ENCODE results near the gene MSRB1.
"Not testable (repeated sequence)": the region's sequence is repeated elsewhere in the genome, so short reads cannot be mapped to it uniquely, and the experiment has no call there.

MSRB1 gene

DNA sequence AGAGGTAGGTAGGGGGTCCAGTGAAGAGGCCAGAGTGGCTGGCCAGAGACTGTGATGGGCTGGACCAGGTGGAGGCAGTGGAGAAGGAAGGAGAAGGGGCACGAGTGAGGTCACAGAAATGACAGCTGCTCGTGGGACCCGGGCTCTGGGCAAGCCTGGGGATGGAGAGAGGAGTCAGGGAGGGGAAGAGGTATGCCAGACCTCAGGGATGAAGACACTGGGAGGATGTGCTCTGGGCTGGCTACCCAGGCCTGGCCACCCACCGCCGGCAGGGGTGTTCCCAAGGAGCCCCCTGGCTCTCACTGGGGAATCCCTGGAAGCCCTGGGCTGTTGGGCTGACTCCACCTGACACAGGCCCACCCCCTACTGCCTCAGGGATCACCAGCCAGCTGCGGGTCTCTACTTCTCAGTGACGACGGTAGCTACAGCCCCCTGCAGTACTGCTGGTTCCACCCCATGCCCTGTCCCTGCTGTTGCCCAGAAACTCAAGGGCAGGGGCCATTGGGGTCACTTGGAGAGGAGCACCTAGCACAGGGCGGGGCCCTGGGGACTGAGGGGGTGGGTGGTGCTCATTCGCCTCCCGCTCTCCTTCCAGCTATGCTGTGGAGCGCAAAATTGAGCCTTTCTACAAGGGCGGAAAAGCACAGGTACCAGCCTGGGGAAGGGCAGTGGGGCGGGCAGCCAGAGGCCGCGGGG, 30.6 kb upstream of the MSRB1 start:
- H3K36me3 Mint-ChIP-seq: peaks cover 47 to 63% of the 10 kb centered on the region in 2 donors
- H3K27me3 Mint-ChIP-seq: peaks cover 13 to 14% of the 10 kb centered on the region in 2 donors
- no peak for DNase-seq
- peak overlapping the region; percentile 29 to 100 for H3K4me3 Mint-ChIP-seq
- no peaks in the 10 kb centered on the region for H3K9me3 Mint-ChIP-seq
- no peak overlapping the region for H3K27ac Mint-ChIP-seq
- ATAC-seq (replicated peaks): no peak
- peaks cover 24 to 39% of the 10 kb centered on the region in 2 donors for H3K4me1 Mint-ChIP-seq

DNA sequence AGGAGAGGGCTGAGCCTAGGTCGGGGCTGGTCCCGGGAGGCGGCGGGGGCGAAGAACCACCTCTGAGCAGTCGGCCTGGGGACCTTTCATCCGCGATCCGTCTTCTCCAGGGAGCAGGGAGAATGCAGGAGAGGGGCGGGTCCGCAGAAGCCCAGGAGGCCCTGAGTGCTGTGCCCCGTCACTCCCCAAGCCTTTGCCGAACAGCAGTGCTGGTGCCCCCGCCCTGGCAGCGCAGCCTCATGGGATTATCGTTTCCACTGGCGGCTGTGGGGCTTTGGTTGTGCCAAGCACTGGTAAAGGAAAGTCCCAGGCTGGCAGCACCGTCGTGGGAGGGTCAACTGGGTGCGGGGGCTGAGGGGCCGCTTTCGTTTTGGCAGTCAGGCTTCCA, 29.5 kb upstream of the MSRB1 start:
- Mint-ChIP-seq H3K9me3 (no peaks in the 10 kb centered on the region), H3K4me3 (peak overlapping the region; percentile 98 to 100), H3K36me3 (peaks cover 39 to 57% of the 10 kb centered on the region in 2 donors), H3K4me1 (peaks cover 24 to 42% of the 10 kb centered on the region in 2 donors), H3K27ac (peak overlapping the region; percentile 98), H3K27me3 (peaks cover 6 to 10% of the 10 kb centered on the region in 2 donors)
- no peak for DNase-seq
- peak in 1 of 2 donors; percentile 10 for ATAC-seq (replicated peaks)

- Mint-ChIP-seq H3K27ac (peak within 1 kb of the TSS; percentile 98), H3K36me3 (peaks cover 36 to 56% of the 10 kb centered on the region in 2 donors), H3K9me3 (no peaks in the 10 kb centered on the region), H3K4me3 (peak within 1 kb of the TSS; percentile 98 to 100), H3K27me3 (peaks cover 4 to 8% of the 10 kb centered on the region in 2 donors), H3K4me1 (peaks cover 24 to 45% of the 10 kb centered on the region in 2 donors)
- DNase-seq: peak; percentile 94
- ATAC-seq (replicated peaks): peak; percentile 97 to 98
Measured at GRCh38 chr16:1971796-1972489, 28.9 kb upstream of the MSRB1 start, which contains the start of gene TBL3. Gene TBL3 (plus strand): TSS chr16:1972053. CDS start chr16:1972165, 112 bp downstream.

DNA sequence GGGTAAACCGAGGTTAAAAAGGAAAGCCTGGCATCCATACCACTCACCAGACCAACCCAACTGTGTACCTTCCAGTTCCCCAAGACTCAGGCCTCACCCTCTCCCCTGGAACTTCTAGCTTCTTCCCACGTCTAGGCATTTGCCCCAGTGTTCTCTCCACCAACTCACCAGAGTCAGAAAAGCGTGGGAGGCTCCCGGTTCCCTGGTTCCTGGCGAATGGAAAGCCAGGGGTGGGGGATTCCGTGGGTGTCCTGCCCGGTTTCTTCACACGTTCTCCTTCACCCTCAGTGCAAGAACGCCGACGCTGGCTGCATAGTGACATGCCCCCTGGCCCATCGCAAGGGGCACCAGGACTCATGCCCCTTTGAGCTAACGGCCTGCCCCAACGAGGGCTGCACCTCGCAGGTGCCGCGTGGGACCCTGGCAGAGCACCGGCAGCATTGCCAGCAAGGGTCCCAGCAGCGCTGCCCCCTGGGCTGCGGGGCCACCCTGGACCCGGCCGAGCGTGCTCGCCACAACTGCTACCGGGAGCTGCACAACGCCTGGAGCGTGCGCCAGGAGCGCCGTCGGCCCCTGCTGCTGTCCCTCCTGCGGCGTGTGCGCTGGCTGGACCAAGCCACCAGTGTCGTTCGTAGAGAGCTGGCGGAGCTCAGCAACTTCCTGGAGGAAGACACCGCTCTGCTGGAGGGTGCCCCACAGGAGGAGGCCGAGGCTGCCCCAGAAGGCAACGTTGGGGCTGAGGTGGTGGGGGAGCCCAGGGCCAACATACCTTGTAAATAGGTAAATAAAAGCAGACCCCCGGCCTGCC, 25.4 kb upstream of the MSRB1 start:
- Mint-ChIP-seq H3K36me3 (peaks cover 35 to 49% of the 10 kb centered on the region in 2 donors), H3K9me3 (no peaks in the 10 kb centered on the region), H3K27ac (no peak overlapping the region), H3K4me3 (no peak overlapping the region), H3K27me3 (peaks cover 0 to 4% of the 10 kb centered on the region in 2 donors), H3K4me1 (peaks cover 30 to 60% of the 10 kb centered on the region in 2 donors)
- ATAC-seq (replicated peaks) (no peak), DNase-seq (no peak)

- DNase-seq (no peak), ATAC-seq (replicated peaks) (no peak)
- no peaks in the 10 kb centered on the region for H3K9me3 Mint-ChIP-seq
- peaks cover 38 to 53% of the 10 kb centered on the region in 2 donors for H3K36me3 Mint-ChIP-seq
- peak within 1 kb of the TSS; percentile 96 for H3K4me3 Mint-ChIP-seq
- H3K27me3 Mint-ChIP-seq: no peaks in the 10 kb centered on the region
- peaks cover 32 to 61% of the 10 kb centered on the region in 2 donors for H3K4me1 Mint-ChIP-seq
- peak within 1 kb of the TSS; percentile 99 for H3K27ac Mint-ChIP-seq
Measured at GRCh38 chr16:1966460-1966859, 23.5 kb upstream of the MSRB1 start, which contains the start of gene RNF151. Gene RNF151 (plus strand): TSS chr16:1966856. CDS start chr16:1966882, 26 bp downstream.

GRCh38 chr16:1965396-1966001, 22.5 kb upstream of the MSRB1 start:
- Mint-ChIP-seq H3K36me3 (peaks cover 34 to 56% of the 10 kb centered on the region in 2 donors), H3K27ac (peak overlapping the region; percentile 99), H3K9me3 (no peaks in the 10 kb centered on the region), H3K4me1 (peaks cover 34 to 62% of the 10 kb centered on the region in 2 donors), H3K27me3 (no peaks in the 10 kb centered on the region), H3K4me3 (peak overlapping the region; percentile 96)
- no peak for ATAC-seq (replicated peaks)
- no peak for DNase-seq

GRCh38 chr16:1964506-1965395, 21.8 kb upstream of the MSRB1 start, which contains the start of gene RPS2:
Gene RPS2 (minus strand): TSS chr16:1964826. CDS start chr16:1964625, 201 bp downstream.
- peak within 1 kb of the TSS; percentile 99 for H3K27ac Mint-ChIP-seq
- ATAC-seq (replicated peaks) (peak; percentile 86 to 94), DNase-seq (peak; percentile 98)
- H3K4me3 Mint-ChIP-seq: peak within 1 kb of the TSS; percentile 96
- no peaks in the 10 kb centered on the region for H3K9me3 Mint-ChIP-seq
- peaks cover 38 to 62% of the 10 kb centered on the region in 2 donors for H3K4me1 Mint-ChIP-seq
- peaks cover 40 to 62% of the 10 kb centered on the region in 2 donors for H3K36me3 Mint-ChIP-seq
- no peaks in the 10 kb centered on the region for H3K27me3 Mint-ChIP-seq

DNA sequence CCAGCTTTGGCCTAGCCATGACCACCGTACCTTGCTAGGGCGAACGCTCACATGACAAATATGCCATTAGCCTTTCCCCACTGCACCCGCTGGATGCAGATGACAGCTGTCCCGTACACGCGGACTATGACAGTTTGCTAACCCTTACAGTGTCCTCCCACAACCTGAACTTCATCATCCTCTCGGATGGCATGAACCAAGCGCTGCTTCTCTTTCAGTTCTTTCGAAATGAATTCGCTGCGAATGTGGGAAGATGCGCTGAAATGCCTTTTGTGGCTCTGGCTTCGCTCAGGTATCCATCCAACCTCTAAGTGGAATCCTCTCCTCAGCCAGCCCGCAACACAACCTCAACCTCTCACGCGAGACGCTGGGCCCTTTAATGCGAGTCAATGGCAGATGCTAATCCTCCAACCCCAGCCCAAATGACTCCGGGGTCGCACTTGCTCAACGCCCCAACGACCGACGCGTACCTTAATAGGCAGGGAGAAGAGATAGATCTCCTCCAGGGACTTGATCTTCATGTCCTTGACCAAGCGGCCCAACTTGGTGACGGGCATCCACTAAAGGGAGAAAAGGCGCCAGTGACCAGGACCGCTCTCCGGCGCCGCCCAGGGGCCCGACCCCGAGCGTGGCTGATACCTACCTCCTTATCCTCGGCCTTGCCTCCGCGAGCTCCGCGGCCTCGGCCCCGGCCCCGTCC, 21.0 kb upstream of the MSRB1 start:
- no peaks in the 10 kb centered on the region for H3K27me3 Mint-ChIP-seq
- peaks cover 40 to 62% of the 10 kb centered on the region in 2 donors for H3K36me3 Mint-ChIP-seq
- DNase-seq (no peak), ATAC-seq (replicated peaks) (peak; percentile 1 to 18)
- peak overlapping the region; percentile 99 for H3K27ac Mint-ChIP-seq
- peak overlapping the region; percentile 96 for H3K4me3 Mint-ChIP-seq
- H3K9me3 Mint-ChIP-seq: no peaks in the 10 kb centered on the region
- peaks cover 39 to 67% of the 10 kb centered on the region in 2 donors for H3K4me1 Mint-ChIP-seq

- H3K36me3 Mint-ChIP-seq: peaks cover 40 to 61% of the 10 kb centered on the region in 2 donors
- H3K4me1 Mint-ChIP-seq: peaks cover 39 to 68% of the 10 kb centered on the region in 2 donors
- not testable (repeated sequence) for H3K9me3 Mint-ChIP-seq; ATAC-seq (replicated peaks); DNase-seq; H3K27me3 Mint-ChIP-seq
- peak overlapping the region; percentile 96 for H3K4me3 Mint-ChIP-seq
- H3K27ac Mint-ChIP-seq: peak overlapping the region; percentile 99
Measured at GRCh38 chr16:1962161-1963153, 19.5 kb upstream of the MSRB1 start.

GRCh38 chr16:1961651-1962067, 18.7 kb upstream of the MSRB1 start:
- Mint-ChIP-seq H3K27me3 (no peaks in the 10 kb centered on the region), H3K4me1 (peaks cover 39 to 64% of the 10 kb centered on the region in 2 donors), H3K4me3 (peak overlapping the region; percentile 56 to 96), H3K9me3 (no peaks in the 10 kb centered on the region), H3K36me3 (peaks cover 38 to 57% of the 10 kb centered on the region in 2 donors), H3K27ac (peak overlapping the region; percentile 99)
- ATAC-seq (replicated peaks) (no peak), DNase-seq (no peak)

All from stimulated activated naive B cell treated with anti-CD40 and anti-IgM and Interleukin-4, amounts not matched to agents 10 μg/mL and 1 μg/mL and 100 μg/mL, for 72 hours (primary cell).